ENCODE measurements around the gene IRF2BP2. TPM values are rescaled to one million over a fixed set of nuclear protein-coding genes. Genes with fewer than 3 reads are reported as not detected.
A peak's percentile ranks its signal among the peaks of the same experiment; 100 is the strongest.

Gene IRF2BP2
- total and polyA plus RNA-seq, 2 donors (not counting 1 experiment from before 2014, with no cell fraction given), result 126 to 255 TPM

DNA sequence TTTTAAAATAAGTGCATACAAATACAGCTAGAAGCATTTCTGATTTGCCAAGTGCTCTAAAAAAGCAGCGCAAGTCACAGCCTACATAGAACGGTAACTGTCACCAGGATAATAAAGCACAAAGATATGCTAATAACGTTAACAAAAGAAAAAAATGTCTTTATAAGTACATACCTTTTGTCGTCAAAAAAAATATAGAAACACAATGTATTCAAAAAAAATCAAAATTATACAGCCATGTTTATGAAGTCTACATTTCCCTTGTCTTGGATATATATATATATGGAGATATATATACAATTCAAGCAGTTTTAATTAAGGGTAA lies 3.2 kb downstream of the IRF2BP2 start:
- TF ChIP-seq EZH2 (IDR thresholded peaks at IDR 0.05; ENCODE audit: borderline replicate concordance, insufficient read depth, low read depth, low read length, poor library complexity, severe bottlenecking), result no peak
- TF ChIP-seq CTCF (IDR thresholded peaks at IDR 0.05), result no peak
- H3K27ac Mint-ChIP-seq, result peak overlapping the region; percentile 98
- H4K20me1 ChIP-seq (ENCODE audit: control insufficient read depth, insufficient read depth, low read length, poor library complexity, severe bottlenecking), result peaks cover 20% of the 10 kb centered on the region
- peak overlapping the region; percentile 93 for H3K4me2 ChIP-seq (replicated peaks; ENCODE audit: low read depth, low read length, poor library complexity, severe bottlenecking)
- intact Hi-C loops (cut with micrococcal nuclease), result no loop called here
- no peaks in the 10 kb centered on the region for H3K27me3 Mint-ChIP-seq
- no peaks in the 10 kb centered on the region for H3K27me3 ChIP-seq (replicated peaks in 1 of 4; ENCODE audit: control extremely low read depth in 1 of 4, control insufficient read depth in 3 of 4, insufficient read depth in 4 of 4, low read length in 3 of 4)
- no CpG with 5 or more reads among the region's 4 CpGs for WGBS (ENCODE audit: insufficient coverage)
- H3K4me1 Mint-ChIP-seq, result peaks cover 63% of the 10 kb centered on the region
- H3K27ac ChIP-seq (ENCODE audit: low read length in 2 of 2), result peak overlapping the region; percentile 90 to 93
- H3K9me3 Mint-ChIP-seq (ENCODE audit: insufficient read depth), result no peaks in the 10 kb centered on the region
- DNase-seq (no peak), ATAC-seq (ENCODE audit: low read depth) (no peak)
- CTCF ChIA-PET, result interaction anchor here (0.6 to 1.6 kb wide), 3 partner anchors 9 to 125 kb away, joined by 3 to 4 read pairs (median 4); no protein-coding TSS in a partner anchor
- H2AFZ ChIP-seq (ENCODE audit: insufficient read depth, low read depth, low read length, poor library complexity, severe bottlenecking), result no peak overlapping the region
- H3K4me3 Mint-ChIP-seq, result peak overlapping the region; percentile 92
- H3K79me2 ChIP-seq (ENCODE audit: control insufficient read depth, insufficient read depth, low read length), result peaks cover 66% of the 10 kb centered on the region
- peak overlapping the region; percentile 76 for H3K9ac ChIP-seq (ENCODE audit: low read length)
- peaks cover 55 to 67% of the 10 kb centered on the region in 2 donors for H3K4me1 ChIP-seq (ENCODE audit: control insufficient read depth in 2 of 2, insufficient read depth in 2 of 2, low read length in 2 of 2)
- H3K9me3 ChIP-seq (ENCODE audit: control extremely low read depth in 1 of 3, control insufficient read depth in 2 of 3, insufficient read depth in 1 of 3, low read length in 2 of 3), result peaks cover 0 to 4% (median 1%) of the 10 kb centered on the region in 3 donors
- peaks cover 0 to 7% of the 10 kb centered on the region in 2 experiments for H3K36me3 ChIP-seq (replicated peaks in 1 of 2; ENCODE audit: control extremely low read depth in 1 of 2, control insufficient read depth in 1 of 2, extremely low read depth in 1 of 2, insufficient read depth in 2 of 2, low read length in 1 of 2)
- H3K4me3 ChIP-seq (ENCODE audit: control extremely low read depth in 1 of 5, extremely low read depth in 1 of 5, insufficient read depth in 1 of 5, low read depth in 2 of 5, low read length in 4 of 5), result peak overlapping the region; percentile 61 to 73 (median 63)
- POLR2A ChIA-PET, result interaction anchor here (0.7 kb wide), 1 partner anchor 431 kb away, joined by 3 read pairs; no protein-coding TSS in a partner anchor

DNA sequence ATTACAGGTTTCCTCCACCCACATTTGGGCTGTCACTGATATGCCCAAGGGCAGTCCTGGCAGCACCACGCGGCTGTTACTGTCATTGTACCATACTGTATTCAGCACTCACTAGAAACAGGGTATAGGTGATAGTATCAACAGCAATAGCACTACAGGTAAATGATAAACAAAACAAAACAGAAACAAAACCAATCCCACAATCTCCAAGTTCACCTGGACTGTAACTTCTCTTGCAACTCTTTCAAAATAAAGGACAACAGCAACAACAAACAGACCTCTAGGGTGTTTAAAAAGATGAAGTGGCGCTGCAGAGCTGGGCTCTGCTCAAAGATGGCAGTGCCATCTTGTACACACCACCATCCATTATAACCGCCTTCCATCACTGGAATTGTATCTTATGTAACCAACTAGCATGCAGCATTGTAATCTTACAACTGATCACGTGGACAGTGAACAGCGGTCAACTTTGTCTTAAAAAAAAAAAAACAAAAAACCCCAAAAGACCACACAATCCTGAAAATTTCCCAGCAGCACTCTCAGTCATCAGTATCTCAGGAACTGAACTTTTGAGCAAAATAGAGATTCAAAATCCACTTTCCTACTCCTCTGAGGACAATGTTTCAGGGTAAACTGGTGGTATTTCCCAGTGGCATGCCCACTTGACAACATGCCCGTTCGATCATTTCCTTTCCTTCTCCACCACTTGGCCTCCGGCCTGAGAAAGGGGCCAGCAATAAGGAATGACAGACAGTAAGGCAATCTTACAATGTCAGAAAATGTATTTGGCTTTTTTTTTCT lies 3.8 kb downstream of the IRF2BP2 start:
- H3K4me2 ChIP-seq (replicated peaks; ENCODE audit: low read depth, low read length, poor library complexity, severe bottlenecking), result peak overlapping the region; percentile 93
- CTCF ChIA-PET, result interaction anchor here (0.6 to 10.9 kb wide), 5 partner anchors 8 to 478 kb away, joined by 3 to 157 read pairs (median 4); no protein-coding TSS in a partner anchor
- no peak for ATAC-seq (ENCODE audit: low read depth)
- peaks cover 0 to 4% (median 1%) of the 10 kb centered on the region in 3 donors for H3K9me3 ChIP-seq (ENCODE audit: control extremely low read depth in 1 of 3, control insufficient read depth in 2 of 3, insufficient read depth in 1 of 3, low read length in 2 of 3)
- peak; percentile 59 for DNase-seq
- peaks cover 63% of the 10 kb centered on the region for H3K4me1 Mint-ChIP-seq
- no peaks in the 10 kb centered on the region for H3K27me3 Mint-ChIP-seq
- intact Hi-C loops (cut with micrococcal nuclease), result no loop called here
- H3K27me3 ChIP-seq (replicated peaks in 1 of 4; ENCODE audit: control extremely low read depth in 1 of 4, control insufficient read depth in 3 of 4, insufficient read depth in 4 of 4, low read length in 3 of 4), result no peaks in the 10 kb centered on the region
- TF ChIP-seq EZH2 (IDR thresholded peaks at IDR 0.05; ENCODE audit: borderline replicate concordance, insufficient read depth, low read depth, low read length, poor library complexity, severe bottlenecking) (no peak), CTCF (IDR thresholded peaks at IDR 0.05) (no peak)
- peak overlapping the region; percentile 92 for H3K4me3 Mint-ChIP-seq
- H3K9me3 Mint-ChIP-seq (ENCODE audit: insufficient read depth), result no peaks in the 10 kb centered on the region
- H3K4me3 ChIP-seq (ENCODE audit: control extremely low read depth in 1 of 5, extremely low read depth in 1 of 5, insufficient read depth in 1 of 5, low read depth in 2 of 5, low read length in 4 of 5), result peak overlapping the region; percentile 61 to 73 (median 63)
- peaks cover 20% of the 10 kb centered on the region for H4K20me1 ChIP-seq (ENCODE audit: control insufficient read depth, insufficient read depth, low read length, poor library complexity, severe bottlenecking)
- no peak overlapping the region for H2AFZ ChIP-seq (ENCODE audit: insufficient read depth, low read depth, low read length, poor library complexity, severe bottlenecking)
- WGBS (ENCODE audit: insufficient coverage), result 5% methylated on average over 6 of the region's 9 CpGs
- peak overlapping the region; percentile 85 for H3K27ac Mint-ChIP-seq
- peaks cover 66% of the 10 kb centered on the region for H3K79me2 ChIP-seq (ENCODE audit: control insufficient read depth, insufficient read depth, low read length)
- peak overlapping the region; percentile 76 for H3K9ac ChIP-seq (ENCODE audit: low read length)
- POLR2A ChIA-PET, result interaction anchor here (0.7 kb wide), 1 partner anchor 432 kb away, joined by 3 read pairs; no protein-coding TSS in a partner anchor
- H3K27ac ChIP-seq (ENCODE audit: low read length in 2 of 2), result peak overlapping the region; percentile 90 to 93
- H3K36me3 ChIP-seq (replicated peaks in 1 of 2; ENCODE audit: control extremely low read depth in 1 of 2, control insufficient read depth in 1 of 2, extremely low read depth in 1 of 2, insufficient read depth in 2 of 2, low read length in 1 of 2), result peaks cover 0 to 7% of the 10 kb centered on the region in 2 experiments
- peaks cover 55 to 67% of the 10 kb centered on the region in 2 donors for H3K4me1 ChIP-seq (ENCODE audit: control insufficient read depth in 2 of 2, insufficient read depth in 2 of 2, low read length in 2 of 2)
